ENCODE results near the gene BICD2.

DNA sequence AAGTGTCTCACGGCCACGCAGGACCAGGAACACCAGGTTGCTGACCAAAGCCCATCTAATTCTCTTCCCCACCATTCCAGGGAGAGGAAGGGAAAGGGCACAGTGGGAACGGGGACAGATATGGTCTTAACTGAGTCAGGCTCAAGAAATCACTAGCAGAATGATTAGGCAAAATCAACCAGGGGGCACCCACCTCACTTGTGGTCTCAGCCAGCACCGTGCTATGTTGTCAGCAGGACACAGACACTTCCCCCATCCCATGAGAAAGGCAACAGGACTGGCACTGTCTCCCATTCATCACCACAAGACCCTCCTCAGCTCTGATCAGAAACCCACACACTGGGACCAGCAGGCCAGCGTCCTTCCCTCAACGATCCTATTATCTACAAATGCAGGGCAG, 2.9 kb downstream of the BICD2 start:
- TF ChIP-seq, protein P1, sequence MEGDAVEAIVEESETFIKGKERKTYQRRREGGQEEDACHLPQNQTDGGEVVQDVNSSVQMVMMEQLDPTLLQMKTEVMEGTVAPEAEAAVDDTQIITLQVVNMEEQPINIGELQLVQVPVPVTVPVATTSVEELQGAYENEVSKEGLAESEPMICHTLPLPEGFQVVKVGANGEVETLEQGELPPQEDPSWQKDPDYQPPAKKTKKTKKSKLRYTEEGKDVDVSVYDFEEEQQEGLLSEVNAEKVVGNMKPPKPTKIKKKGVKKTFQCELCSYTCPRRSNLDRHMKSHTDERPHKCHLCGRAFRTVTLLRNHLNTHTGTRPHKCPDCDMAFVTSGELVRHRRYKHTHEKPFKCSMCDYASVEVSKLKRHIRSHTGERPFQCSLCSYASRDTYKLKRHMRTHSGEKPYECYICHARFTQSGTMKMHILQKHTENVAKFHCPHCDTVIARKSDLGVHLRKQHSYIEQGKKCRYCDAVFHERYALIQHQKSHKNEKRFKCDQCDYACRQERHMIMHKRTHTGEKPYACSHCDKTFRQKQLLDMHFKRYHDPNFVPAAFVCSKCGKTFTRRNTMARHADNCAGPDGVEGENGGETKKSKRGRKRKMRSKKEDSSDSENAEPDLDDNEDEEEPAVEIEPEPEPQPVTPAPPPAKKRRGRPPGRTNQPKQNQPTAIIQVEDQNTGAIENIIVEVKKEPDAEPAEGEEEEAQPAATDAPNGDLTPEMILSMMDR (IDR thresholded peaks at IDR 0.05; ENCODE audit: borderline replicate concordance, extremely low read depth, low read length, poor library complexity, severe bottlenecking): no peak
- no peak for TF ChIP-seq EZH2 (IDR thresholded peaks at IDR 0.05; ENCODE audit: borderline replicate concordance, low read depth, low read length, severe bottlenecking)
